Activated effector memory CD4-positive, alpha-beta T cell treated with anti-CD3 and anti-CD28 coated beads, Interleukin-2, amount 50 U/mL, for 16 hours (primary cell): ENCODE measurements around the gene ICAM3.

ENCODE experiments used
- DNase-seq: peaks from one replicate; pipeline ENCODE4 v3.0.0-alpha.2; 2020

The ICAM3 gene

DNA sequence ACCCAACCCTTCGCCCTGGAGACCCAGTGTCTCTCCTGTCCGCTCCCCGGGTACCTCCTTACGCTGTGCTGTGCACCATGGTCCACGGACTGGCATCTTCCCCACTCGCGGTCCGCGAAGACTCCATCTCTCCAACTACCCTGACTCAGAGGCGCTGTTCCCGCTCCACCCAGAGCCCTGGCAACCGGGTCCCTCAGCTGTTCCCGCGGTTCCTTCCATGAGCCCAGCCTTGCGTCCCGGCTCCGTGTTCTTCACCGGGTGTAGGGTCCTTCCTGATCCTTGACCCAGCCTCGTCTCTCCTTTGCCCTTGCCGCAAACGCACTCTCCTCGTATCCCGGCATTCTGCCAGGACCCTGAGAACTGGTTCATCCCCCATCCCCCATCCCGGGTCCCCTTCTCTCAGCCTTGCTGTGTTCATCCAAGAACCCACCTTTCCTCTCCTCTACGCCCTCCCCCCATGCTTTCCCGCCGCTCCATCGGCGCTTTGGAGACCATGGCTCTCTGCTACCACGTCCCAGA, 49.0 kb downstream of the ICAM3 start:
- DNase-seq, result no peak

- peak; percentile 80 for DNase-seq
These were observed 49.5 kb downstream of the ICAM3 start, which contains the start of gene ICAM5 for GRCh38 chr19:10289836-10290356. Gene ICAM5 (plus strand): TSS chr19:10289952. CDS start chr19:10290044, 92 bp downstream.

DNA sequence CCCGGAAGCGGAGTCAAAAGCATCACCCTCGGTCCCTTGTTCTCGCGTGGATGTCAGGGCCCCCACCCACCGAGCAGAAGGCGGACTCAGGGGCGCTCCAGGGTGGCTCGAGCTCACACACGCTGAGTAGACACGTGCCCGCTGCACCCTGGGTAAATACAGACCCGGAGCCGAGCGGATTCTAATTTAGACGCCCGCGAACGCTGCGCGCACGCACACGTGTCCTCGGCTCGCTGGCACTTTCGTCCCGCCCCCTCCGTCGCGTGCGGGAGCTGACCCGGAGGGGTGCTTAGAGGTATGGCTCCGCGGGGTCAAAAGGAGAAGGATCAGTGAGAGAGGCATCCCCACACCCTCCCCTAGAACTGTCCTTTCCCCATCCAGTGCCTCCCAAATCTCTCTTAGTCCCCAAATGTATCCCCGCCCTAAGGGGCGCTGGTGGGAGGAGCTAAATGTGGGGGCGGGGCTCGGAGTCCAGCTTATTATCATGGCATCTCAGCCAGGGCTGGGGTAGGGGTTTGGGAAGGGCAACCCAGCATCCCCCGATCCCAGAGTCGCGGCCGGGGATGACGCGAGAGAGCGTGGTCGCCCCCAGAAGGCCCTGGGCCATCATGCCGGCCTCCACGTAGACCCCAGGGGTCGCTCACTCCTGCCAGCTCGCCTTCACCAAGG, 50.1 kb downstream of the ICAM3 start:
- DNase-seq, result peak; percentile 88

DNA sequence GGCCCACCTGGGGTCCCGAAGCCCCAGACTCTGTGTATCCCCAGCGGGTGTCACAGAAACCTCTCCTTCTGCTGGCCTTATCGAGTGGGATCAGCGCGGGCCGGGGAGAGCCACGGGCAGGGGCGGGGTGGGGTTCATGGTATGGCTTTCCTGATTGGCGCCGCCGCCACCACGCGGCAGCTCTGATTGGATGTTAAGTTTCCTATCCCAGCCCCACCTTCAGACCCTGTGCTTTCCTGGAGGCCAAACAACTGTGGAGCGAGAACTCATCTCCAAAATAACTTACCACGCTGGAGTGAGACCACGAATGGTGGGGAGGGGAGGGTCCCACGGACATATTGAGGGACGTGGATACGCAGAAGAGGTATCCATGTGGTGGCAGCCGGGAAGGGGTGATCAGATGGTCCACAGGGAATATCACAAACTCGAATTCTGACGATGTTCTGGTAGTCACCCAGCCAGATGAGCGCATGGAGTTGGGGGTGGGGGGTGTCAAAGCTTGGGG, 50.7 kb downstream of the ICAM3 start:
- DNase-seq, result peak; percentile 76

GRCh38 chr19:10286803-10287737, 52.4 kb downstream of the ICAM3 start, which contains the start of gene ICAM4:
Gene ICAM4 (plus strand): TSS chr19:10286955. CDS start chr19:10287013, 58 bp downstream.
- peak; percentile 72 for DNase-seq

DNA sequence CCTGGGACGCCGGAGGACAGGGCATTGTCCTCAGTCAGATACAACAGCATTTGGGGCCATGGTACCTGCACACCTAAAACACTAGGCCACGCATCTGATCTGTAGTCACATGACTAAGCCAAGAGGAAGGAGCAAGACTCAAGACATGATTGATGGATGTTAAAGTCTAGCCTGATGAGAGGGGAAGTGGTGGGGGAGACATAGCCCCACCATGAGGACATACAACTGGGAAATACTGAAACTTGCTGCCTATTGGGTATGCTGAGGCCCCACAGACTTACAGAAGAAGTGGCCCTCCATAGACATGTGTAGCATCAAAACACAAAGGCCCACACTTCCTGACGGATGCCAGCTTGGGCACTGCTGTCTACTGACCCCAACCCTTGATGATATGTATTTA, 54.0 kb downstream of the ICAM3 start:
- no peak for DNase-seq

GRCh38 chr19:10284960-10285278, 54.5 kb downstream of the ICAM3 start:
- DNase-seq, result no peak

- no peak for DNase-seq
These were observed 55.1 kb downstream of the ICAM3 start for GRCh38 chr19:10284065-10284959.
